ENCODE data around the gene SLC35A1. TPM values are rescaled to one million over a fixed set of nuclear protein-coding genes. Genes with fewer than 3 reads are reported as not detected.
"Not testable (repeated sequence)": the region's sequence is repeated elsewhere in the genome, so short reads cannot be mapped to it uniquely, and the experiment has no call there.

SLC35A1 gene, protein sequence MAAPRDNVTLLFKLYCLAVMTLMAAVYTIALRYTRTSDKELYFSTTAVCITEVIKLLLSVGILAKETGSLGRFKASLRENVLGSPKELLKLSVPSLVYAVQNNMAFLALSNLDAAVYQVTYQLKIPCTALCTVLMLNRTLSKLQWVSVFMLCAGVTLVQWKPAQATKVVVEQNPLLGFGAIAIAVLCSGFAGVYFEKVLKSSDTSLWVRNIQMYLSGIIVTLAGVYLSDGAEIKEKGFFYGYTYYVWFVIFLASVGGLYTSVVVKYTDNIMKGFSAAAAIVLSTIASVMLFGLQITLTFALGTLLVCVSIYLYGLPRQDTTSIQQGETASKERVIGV
- total RNA-seq (2014; rRNA removed; shearing (Covaris generic)), result 23.9 and 27.3 TPM in 2 replicates

DNA sequence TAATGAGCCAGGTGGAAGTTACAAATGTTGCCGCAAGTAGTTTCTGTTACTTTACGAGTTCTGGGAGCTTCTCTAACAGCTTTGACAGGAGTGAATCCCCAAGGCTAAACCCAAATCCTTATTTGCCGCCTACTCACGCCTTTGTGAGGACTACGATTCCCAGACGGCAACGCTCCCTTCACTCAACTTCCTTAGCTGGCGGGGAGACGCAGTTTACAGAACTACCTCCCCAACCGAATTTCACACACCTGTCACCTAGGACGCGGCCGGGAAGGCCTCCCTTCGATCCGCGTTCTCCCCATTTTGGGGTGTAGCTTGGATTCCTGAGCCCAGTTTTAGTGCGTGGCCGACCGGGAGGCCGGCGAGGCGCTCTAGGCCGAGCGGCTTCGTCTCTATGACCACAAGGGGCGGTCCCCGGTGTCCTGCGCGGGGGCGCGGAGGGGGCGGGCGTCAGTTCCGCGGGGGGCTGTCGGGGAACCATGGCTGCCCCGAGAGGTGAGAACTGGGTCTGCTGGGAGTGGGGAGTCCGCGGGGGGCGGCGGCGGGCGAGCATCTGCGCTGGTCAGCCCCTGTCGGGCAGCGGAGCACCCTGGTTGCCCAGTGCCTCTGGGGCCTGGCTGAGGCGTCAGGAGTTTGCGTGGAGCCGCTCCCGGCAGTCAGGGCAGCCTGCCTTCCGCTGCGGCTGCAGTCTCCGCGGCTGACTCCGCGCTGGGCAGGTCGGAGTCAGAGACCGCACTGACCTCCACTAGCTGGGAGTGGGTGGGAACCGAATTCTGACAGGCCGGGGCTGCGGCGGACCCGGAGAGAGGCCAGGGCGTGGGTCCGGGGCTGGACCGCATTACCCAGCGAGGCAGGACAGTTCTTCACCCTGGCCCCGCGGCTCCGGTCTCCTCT lies at the start of gene SLC35A1:
TSS of gene SLC35A1 (plus strand) at position 450 of the 894 bp plus-strand sequence. CDS start at position 480, 30 bp downstream.
- peak; percentile 84 for DNase-seq (ENCODE audit: low read depth)

DNA sequence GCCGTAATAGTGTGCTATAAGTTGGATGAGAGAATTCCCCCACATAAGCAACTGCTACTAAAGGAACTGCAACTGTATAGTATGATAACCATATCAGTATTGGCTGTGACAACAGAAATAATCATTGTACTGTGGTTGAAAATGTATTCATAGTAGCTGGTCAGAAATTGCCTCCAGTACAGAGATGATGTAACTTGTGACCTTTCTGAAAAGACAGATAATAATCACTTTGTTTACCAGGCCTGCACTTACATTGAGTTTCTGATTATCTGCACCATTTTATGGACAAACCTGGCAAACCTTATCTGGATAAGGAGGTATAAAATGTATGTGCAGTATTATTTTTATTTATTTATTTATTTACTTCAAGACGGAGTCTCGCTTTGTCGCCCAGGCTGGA lies 46.0 kb upstream of the SLC35A1 start:
- DNase-seq (ENCODE audit: low read depth), result no peak

GRCh38 chr6:87430499-87430898 lies 42.3 kb upstream of the SLC35A1 start:
- no peak for DNase-seq (ENCODE audit: low read depth)

GRCh38 chr6:87431263-87431662 lies 41.5 kb upstream of the SLC35A1 start:
- no peak for DNase-seq (ENCODE audit: low read depth)

DNA sequence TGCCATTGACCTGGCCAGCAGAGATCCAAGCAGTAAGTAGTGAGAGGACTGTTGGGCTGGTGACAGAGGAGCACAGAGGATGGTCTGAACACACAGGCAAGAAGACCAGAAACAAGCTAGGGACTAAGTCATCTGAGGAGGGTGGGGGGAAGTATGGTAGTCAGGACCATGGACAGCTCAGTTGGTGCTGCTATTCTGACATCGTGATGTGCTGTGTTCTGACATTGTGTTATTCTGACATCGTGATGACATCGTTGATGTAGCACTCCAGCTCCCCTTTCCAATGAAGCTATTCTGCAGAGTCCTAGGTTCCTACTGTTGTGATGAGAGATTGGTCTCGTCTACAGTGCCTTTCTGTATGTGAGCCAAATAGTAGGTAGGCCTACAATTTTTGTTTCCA lies 36.3 kb upstream of the SLC35A1 start:
- peak; percentile 70 for DNase-seq (ENCODE audit: low read depth)

GRCh38 chr6:87441711-87442110 lies 31.1 kb upstream of the SLC35A1 start:
- no peak for DNase-seq (ENCODE audit: low read depth)

GRCh38 chr6:87444362-87444761 lies 28.4 kb upstream of the SLC35A1 start:
- no peak for DNase-seq (ENCODE audit: low read depth)

DNA sequence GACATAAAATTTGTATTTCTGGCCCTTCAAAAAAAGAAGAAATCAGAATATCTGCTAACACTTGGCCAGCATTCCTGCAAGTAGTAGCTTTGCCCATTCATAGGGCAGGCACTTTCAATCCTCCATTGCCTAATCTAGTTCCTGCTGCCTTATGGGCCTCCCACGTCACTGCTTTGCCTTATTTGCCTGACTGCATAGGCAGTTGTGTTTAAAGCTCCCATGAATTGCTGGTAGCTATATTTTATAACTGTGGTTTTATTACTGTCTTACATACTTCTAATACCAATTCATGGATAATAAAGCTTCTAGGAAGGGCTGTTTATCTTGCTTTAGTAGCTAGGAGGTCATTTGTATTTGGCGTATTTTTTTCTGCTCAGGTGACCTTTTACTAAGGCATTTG lies 7.7 kb upstream of the SLC35A1 start:
- DNase-seq (ENCODE audit: low read depth), result no peak

GRCh38 chr6:87473419-87473903 lies 687 bp downstream of the SLC35A1 start:
- peak; percentile 10 for DNase-seq (ENCODE audit: low read depth)

- DNase-seq (ENCODE audit: low read depth), result no peak
These were observed 9.2 kb downstream of the SLC35A1 start for GRCh38 chr6:87481931-87482330.

- no peak for DNase-seq (ENCODE audit: low read depth)
These were observed 9.6 kb downstream of the SLC35A1 start for GRCh38 chr6:87482366-87482765.

DNA sequence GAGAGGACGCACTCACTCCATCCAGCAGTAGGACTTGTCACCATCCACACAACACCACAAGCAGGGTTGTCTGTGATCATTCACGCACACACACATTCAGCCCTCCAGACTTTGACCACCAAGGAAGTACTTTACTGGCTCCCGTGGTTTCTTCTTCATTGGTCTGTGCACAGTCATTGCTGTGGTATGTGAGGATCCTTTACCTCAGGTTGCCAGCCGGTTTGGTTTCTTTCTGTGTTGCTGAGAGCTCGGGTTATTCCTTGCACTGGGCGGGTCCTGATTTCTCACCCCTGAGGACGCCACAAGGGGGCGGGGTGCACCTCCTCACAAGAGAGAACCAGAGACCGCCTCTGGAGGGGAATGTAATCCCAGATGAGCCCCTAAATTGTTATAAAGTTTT lies 11.2 kb downstream of the SLC35A1 start:
- DNase-seq (ENCODE audit: low read depth), result peak; percentile 24

DNA sequence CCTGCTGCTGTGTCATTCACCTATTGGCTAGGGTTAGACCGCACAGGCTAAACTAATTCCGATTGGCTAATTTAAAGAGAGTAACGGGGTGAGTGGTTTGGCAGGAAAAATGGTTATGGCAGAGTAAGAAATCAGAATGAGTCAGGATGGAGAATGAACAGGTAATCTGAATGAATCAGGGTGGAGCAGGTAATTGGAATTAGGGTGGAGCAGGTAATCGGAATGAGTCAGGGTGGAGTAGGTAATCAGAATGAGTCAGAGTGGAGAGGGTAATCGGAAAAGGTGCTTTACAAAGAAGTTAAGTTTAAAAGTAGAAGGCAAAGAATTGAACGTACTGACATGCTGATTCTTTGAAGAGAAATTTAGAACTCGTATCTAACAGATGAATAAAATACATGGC lies 11.7 kb downstream of the SLC35A1 start:
- no peak for DNase-seq (ENCODE audit: low read depth)

GRCh38 chr6:87487555-87487954 lies 14.8 kb downstream of the SLC35A1 start:
- DNase-seq (ENCODE audit: low read depth), result no peak

DNA sequence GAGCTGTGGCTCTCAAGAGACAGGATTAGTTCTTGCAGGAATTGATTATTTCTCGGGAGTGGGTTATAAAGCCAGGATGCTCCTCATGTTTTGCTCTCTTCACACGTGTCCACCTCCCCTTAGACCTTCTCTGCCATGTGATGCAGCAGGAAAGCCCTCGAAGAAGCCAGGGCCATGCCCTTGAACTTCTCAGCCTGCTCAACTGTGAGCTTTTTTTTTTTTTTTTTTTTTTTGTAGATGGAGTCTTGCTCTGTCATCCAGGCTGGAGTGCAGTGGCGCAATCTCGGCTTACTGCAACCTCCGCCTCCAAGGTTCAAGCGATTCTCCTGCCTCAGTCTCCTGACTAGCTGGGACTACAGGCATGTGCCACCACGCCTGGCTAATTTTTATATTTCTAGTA lies 16.6 kb downstream of the SLC35A1 start:
- not testable (repeated sequence) for DNase-seq (ENCODE audit: low read depth)

GRCh38 chr6:87494761-87495422 lies 22.1 kb downstream of the SLC35A1 start:
- DNase-seq (ENCODE audit: low read depth), result no peak

- no peak for DNase-seq (ENCODE audit: low read depth)
These were observed 25.3 kb downstream of the SLC35A1 start for GRCh38 chr6:87498048-87498447.

GRCh38 chr6:87501809-87502572 lies 29.2 kb downstream of the SLC35A1 start:
- DNase-seq (ENCODE audit: low read depth), result no peak

DNA sequence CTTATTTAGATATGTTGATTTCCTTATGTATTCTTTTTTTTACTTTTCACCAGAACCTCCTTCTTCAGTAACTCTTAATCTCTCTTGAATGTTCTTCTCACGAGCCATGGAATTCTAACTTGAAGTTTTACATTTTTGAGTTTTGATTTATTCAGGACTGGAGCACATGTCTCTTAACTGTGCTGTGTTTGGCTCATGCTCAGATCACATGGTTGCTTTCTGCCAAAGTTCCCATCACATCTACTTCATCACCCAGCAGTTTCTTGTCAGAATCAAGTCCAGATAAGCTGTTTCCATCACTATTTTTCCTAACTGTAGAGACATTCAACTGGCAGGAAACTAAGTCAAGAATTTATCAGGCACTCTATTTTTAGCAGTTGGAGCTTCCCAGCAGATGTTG lies 31.7 kb downstream of the SLC35A1 start:
- DNase-seq (ENCODE audit: low read depth), result no peak

GRCh38 chr6:87514831-87515230 lies 42.1 kb downstream of the SLC35A1 start:
- no peak for DNase-seq (ENCODE audit: low read depth)

DNA sequence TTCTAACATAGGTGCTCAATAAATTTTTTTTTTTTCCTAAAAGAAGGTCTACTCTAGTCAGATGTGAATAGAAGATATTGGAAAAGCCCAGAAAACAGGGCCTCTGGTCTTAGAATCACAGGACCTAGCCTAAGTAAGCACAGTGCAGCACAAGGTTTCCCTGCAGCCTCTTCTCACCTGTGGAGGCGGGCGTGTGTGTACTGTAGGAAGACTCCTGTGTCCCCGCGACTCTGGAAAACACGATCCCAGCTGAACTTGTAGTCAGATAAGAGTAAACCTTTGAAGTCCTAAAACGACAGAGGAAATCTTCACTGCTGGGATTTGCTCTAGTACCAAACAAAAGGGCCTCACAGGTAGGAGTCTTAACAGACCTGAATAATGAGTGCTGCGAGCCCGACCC lies 45.7 kb downstream of the SLC35A1 start:
- DNase-seq (ENCODE audit: low read depth), result no peak
